IMR-90 (cell line): ENCODE measurements around the gene ANXA2. TPM values are rescaled to one million over a fixed set of nuclear protein-coding genes. Genes with fewer than 3 reads are reported as not detected.

ENCODE experiments used
- ATAC-seq: fragments of 200-7000 bp; cut with Tn5 transposase; 2 replicates; pipeline ENCODE4 v1.9.1; 2020; ENCODE audit warnings: low read depth, mild to moderate bottlenecking, moderate library complexity
- BruUV-seq: library from RNA; stranded (reverse); fragments of 400-500 nt; replicated peaks from 2 replicates; lab custom pipeline; 2021; lab: Mats Ljungman, UMichigan
- CTCF ChIA-PET: fragments of 300-600 bp; formaldehyde crosslinking; extraction: SDS; loops from one replicate; lab custom pipeline; 2021; ENCODE audit warnings: antibody characterized with exemption; lab: Yijun Ruan, JAX
- POLR2A ChIA-PET: fragments of 300-600 bp; sonication (Branson Sonifier 250); formaldehyde crosslinking; loops from one replicate; lab custom pipeline; 2022; ENCODE audit warnings: antibody characterized with exemption; ENCODE audit not compliant: unreplicated experiment; lab: Charles Lee
- DNase-seq: peaks from one replicate; pipeline ENCODE4 v3.0.0; 2013
- H2AFZ ChIP-seq: replicated peaks from 2 replicates; pipeline ENCODE3; 2013; ENCODE audit warnings: low read length, mild to moderate bottlenecking; ENCODE audit not compliant: poor library complexity
- H2AK5ac ChIP-seq: 2 replicates; pipeline ENCODE4 v1.6.1; 2013; ENCODE audit warnings: low read depth, low read length, inconsistent platforms
- H2AK9ac ChIP-seq: replicated peaks from 2 replicates; pipeline ENCODE3; 2013; ENCODE audit warnings: mild to moderate bottlenecking, low read depth, low read length, moderate library complexity; ENCODE audit not compliant: poor library complexity
- H2BK120ac ChIP-seq: 2 replicates; pipeline ENCODE4 v1.6.1; 2013; ENCODE audit warnings: low read depth, low read length, inconsistent platforms
- H2BK15ac ChIP-seq: 3 replicates; pipeline ENCODE4 v1.6.1; 2013; ENCODE audit warnings: low read depth, low read length, inconsistent platforms
- H2BK20ac ChIP-seq: 2 replicates; pipeline ENCODE4 v1.6.1; 2013; ENCODE audit warnings: low read depth, mild to moderate bottlenecking, inconsistent platforms, low read length, moderate library complexity
- H2BK5ac ChIP-seq: 2 replicates; pipeline ENCODE4 v1.6.1; 2013; ENCODE audit warnings: mild to moderate bottlenecking, low read depth, low read length, inconsistent platforms; ENCODE audit not compliant: poor library complexity, severe bottlenecking
- H3K14ac ChIP-seq: replicated peaks from 2 replicates; pipeline ENCODE4 v1.6.1; 2013; ENCODE audit warnings: low read depth, low read length, inconsistent platforms
- H3K18ac ChIP-seq: 2 replicates; pipeline ENCODE4 v1.6.1; 2013; ENCODE audit warnings: low read depth, low read length, control low read depth
- H3K23ac ChIP-seq: 2 replicates; pipeline ENCODE4 v1.6.1; 2013; ENCODE audit warnings: low read depth, low read length, inconsistent platforms
- H3K27ac ChIP-seq: 2 replicates; pipeline ENCODE4 v1.5.1; 2013; ENCODE audit warnings: mild to moderate bottlenecking, control low read depth, low read length; ENCODE audit not compliant: insufficient read depth
- H3K27me3 ChIP-seq: 2 replicates; pipeline ENCODE4 v1.6.1; 2013; ENCODE audit warnings: low read length; ENCODE audit not compliant: control insufficient read depth, insufficient read depth
- H3K36me3 ChIP-seq: 2 replicates; pipeline ENCODE4 v1.6.1; 2013; ENCODE audit warnings: low read length, mixed read lengths; ENCODE audit not compliant: control insufficient read depth, insufficient read depth
- H3K4ac ChIP-seq: 2 replicates; pipeline ENCODE4 v1.6.1; 2013; ENCODE audit warnings: low read depth, low read length, inconsistent platforms
- H3K4me1 ChIP-seq: 2 replicates; pipeline ENCODE4 v1.6.1; 2013; ENCODE audit warnings: low read length, mixed read lengths; ENCODE audit not compliant: control insufficient read depth, insufficient read depth
- H3K4me2 ChIP-seq: 2 replicates; pipeline ENCODE4 v1.6.1; 2013; ENCODE audit warnings: low read depth, mild to moderate bottlenecking, control low read depth, low read length, moderate library complexity
- H3K4me3 ChIP-seq: 2 replicates; pipeline ENCODE4 v1.5.1; 2013; ENCODE audit warnings: low read depth, mild to moderate bottlenecking, control low read depth, low read length, moderate library complexity; ENCODE audit not compliant: insufficient read depth
- H3K56ac ChIP-seq: 2 replicates; pipeline ENCODE4 v1.6.1; 2013; ENCODE audit warnings: low read length, inconsistent platforms; ENCODE audit not compliant: insufficient read depth; ENCODE audit errors: extremely low read depth
- H3K79me1 ChIP-seq, 2 experiments: 2 replicates each; pipeline ENCODE4 v1.6.1; 2013; ENCODE audit warnings: low read length in 2 of 2, inconsistent platforms in 1 of 2, low read depth in 1 of 2
- H3K9ac ChIP-seq: 2 replicates; pipeline ENCODE4 v1.6.1; 2013; ENCODE audit warnings: low read depth, low read length, control low read depth
- H3K9me1 ChIP-seq: 2 replicates; pipeline ENCODE4 v1.6.1; 2013; ENCODE audit warnings: low read length, inconsistent platforms; ENCODE audit not compliant: insufficient read depth
- H3K9me3 ChIP-seq: 2 replicates; pipeline ENCODE4 v1.6.1; 2013; ENCODE audit warnings: low read length; ENCODE audit not compliant: control insufficient read depth, insufficient read depth
- H4K20me1 ChIP-seq: 2 replicates; pipeline ENCODE4 v1.6.1; 2013; ENCODE audit warnings: low read length, inconsistent platforms; ENCODE audit not compliant: insufficient read depth
- H4K5ac ChIP-seq: 2 replicates; pipeline ENCODE4 v1.6.1; 2013; ENCODE audit warnings: mild to moderate bottlenecking, low read depth, low read length, control low read depth
- H4K8ac ChIP-seq, 2 experiments: 2 replicates each; pipeline ENCODE4 v1.6.1; 2013; ENCODE audit warnings: low read depth in 2 of 2, low read length in 2 of 2, control low read depth in 1 of 2, inconsistent platforms in 1 of 2
- H4K91ac ChIP-seq: 2 replicates; pipeline ENCODE4 v1.6.1; 2013; ENCODE audit warnings: low read depth, low read length, inconsistent platforms; ENCODE audit not compliant: insufficient read depth
- CEBPB ChIP-seq: IDR thresholded peaks from 2 replicates; pipeline ENCODE4 v1.6.1; 2012; ENCODE audit warnings: low read depth, low read length, improper control_type of control experiment
- CHD1 ChIP-seq: IDR thresholded peaks from 2 replicates; pipeline ENCODE4 v1.6.1; 2012; ENCODE audit warnings: low read depth, low read length, improper control_type of control experiment
- POLR2A ChIP-seq: IDR thresholded peaks from 2 replicates; pipeline ENCODE4 v1.6.1; 2012; ENCODE audit warnings: mild to moderate bottlenecking, low read depth, low read length
- WGBS, 2 experiments: methylation state at CpG; one replicate each; pipeline versions ENCODE4 v1.1.5 to v1.1.7; 2013; ENCODE audit warnings: missing lambda C conversion rate in 2 of 2; ENCODE audit not compliant: insufficient read length in 1 of 2; ENCODE audit errors: extremely low coverage in 2 of 2; 5-methylcytosine and 5-hydroxymethylcytosine counted together
- dilution Hi-C: fragments of 300-500 bp; cut with HindIII; formaldehyde crosslinking; loops from one replicate; pipeline ENCODE4 v1.14.3; 2018; ENCODE audit warnings: low sequenced_read_pairs; ENCODE audit not compliant: unreplicated experiment
- in situ Hi-C: fragments of 300-500 bp; cut with MboI; formaldehyde crosslinking; loops from 3 replicates; pipeline ENCODE4 v1.14.3; 2019; ENCODE audit warnings: low sequenced_read_pairs, inconsistent platforms, mixed read lengths
- intact Hi-C: fragments of 100-400 bp; cut with micrococcal nuclease; formaldehyde crosslinking; loops from 2 replicates; pipeline ENCODE4 v1.10.0; 2022
- polyA plus RNA-seq, 3 experiments: library from polyadenylated mRNA; depleted of rRNA; stranded (reverse); fragments of >200 nt; gene quantifications; 2 replicates each; pipeline ENCODE4 v1.2.3, GENCODE V29; 2012; ENCODE audit warnings: low replicate concordance in 1 of 3
- total RNA-seq: library from RNA; depleted of rRNA; stranded (reverse); fragments of >200 nt; gene quantifications from 2 replicates; pipeline ENCODE4 v1.2.3, GENCODE V29; 2012

Gene ANXA2
- total and polyA plus RNA-seq, 2 of the 4 experiments (the other 2 are of a cell fraction): 7,454 to 8,412 TPM

GRCh38 chr15:60324706-60325438 is 72.9 kb downstream of the ANXA2 start:
- no peak for TF ChIP-seq POLR2A
- no peak for TF ChIP-seq CEBPB
- TF ChIP-seq CHD1: no peak
- BruUV-seq: no TSS peak

More at GRCh38 chr15:60324706-60325438, 72.9 kb downstream of the ANXA2 start:
- Histone ChIP-seq H3K4me3 (no peak overlapping the region), H3K9me3 (no peaks in the 10 kb centered on the region), H2AK9ac (no peak overlapping the region), H4K91ac (no peak overlapping the region), H4K8ac (no peak overlapping the region), H3K4me2 (no peak overlapping the region), H3K79me1 (no peaks in the 10 kb centered on the region), H2BK5ac (no peak overlapping the region), H3K23ac (no peak overlapping the region), H3K18ac (no peak overlapping the region), H3K14ac (no peak overlapping the region), H4K20me1 (no peaks in the 10 kb centered on the region; the same call in 1 of the 2 replicates), H3K27me3 (peaks cover 49% of the 10 kb centered on the region), H4K5ac (no peak overlapping the region), H3K4me1 (no peaks in the 10 kb centered on the region), H3K9me1 (no peaks in the 10 kb centered on the region), H3K36me3 (no peaks in the 10 kb centered on the region), H3K9ac (no peak overlapping the region), H2BK15ac (no peak overlapping the region), H2BK20ac (no peak overlapping the region), H3K27ac (no peak overlapping the region), H2AFZ (no peak overlapping the region), H3K4ac (no peak overlapping the region), H2AK5ac (no peak overlapping the region), H3K56ac (no peak overlapping the region), H2BK120ac (no peak overlapping the region)
- intact Hi-C loops (loop anchor here (10.0 kb wide), 1 partner anchor 790 kb away; no protein-coding TSS in a partner anchor), dilution Hi-C loops (no loop called here), in situ Hi-C loops (loop anchor here (10.0 to 25.0 kb wide), 3 partner anchors 600 to 1512 kb away; no protein-coding TSS in a partner anchor)
- ChIA-PET CTCF (interaction anchor here (0.6 to 3.9 kb wide), 7 partner anchors 13 to 1179 kb away, joined by 3 to 31 read pairs (median 4); no protein-coding TSS in a partner anchor), POLR2A (interaction anchor here (0.6 kb wide), 1 partner anchor 657 kb away, joined by 4 read pairs; no protein-coding TSS in a partner anchor)
- ATAC-seq (no peak), DNase-seq (no peak)
- no CpG with 5 or more reads among the region's 10 CpGs for WGBS, 2 experiments
